Measurements from ENCODE around the gene HBEGF.

Gene HBEGF

DNA sequence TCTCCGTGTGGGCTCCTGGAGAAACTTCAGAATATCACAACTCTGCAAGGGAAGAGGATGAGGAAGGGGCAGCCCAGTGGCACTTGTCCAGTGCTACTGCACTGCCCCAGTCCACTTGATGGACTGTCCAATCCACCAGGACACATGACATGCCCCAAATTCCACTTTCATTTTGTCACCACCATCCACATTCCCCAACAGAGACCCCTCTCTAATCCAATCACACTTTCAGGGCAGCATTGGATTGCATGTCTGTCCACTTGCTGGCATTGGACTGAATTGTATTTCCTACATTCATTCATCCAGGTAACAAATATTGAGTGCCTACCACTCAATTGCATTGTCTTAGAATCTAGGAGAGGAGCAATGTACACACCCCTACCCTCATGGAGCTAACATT, 14.8 kb downstream of the HBEGF start:
- no peak for FAIRE-seq

DNA sequence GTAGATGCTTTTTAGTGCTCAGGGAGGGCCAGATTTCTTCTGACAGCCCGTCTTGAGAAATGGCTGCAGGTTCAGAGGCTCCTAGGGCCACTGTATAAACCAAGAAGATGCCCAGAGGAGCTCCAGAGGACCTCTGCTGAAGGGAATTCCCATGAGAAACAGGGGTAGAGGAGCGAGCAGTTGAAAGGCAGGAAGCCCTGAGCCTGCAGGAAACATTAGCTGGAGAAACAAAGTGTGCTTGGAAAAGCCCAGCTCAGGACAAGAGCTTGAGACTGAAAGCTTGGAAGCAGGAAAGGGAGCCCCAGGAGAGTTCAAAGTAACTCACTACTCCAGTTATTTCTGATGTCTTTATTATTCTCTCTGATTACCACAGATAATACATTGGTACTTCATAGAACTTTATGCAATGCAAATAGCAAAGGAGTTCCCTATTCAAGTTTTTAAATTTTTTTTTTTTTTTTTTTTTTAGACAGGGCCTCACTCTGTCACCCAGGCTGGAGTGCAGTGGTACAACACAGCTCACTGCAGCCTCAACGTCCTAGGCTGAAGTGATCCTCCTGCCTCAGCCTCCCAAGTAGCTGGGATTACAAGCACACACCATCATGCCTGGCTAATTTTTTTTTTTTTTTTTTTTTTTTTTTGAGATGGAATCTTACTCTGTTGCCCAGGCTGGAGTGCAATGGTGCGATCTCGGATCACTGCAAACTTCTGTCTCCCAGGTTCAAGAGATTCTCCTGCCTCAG, 16.5 kb downstream of the HBEGF start:
- FAIRE-seq = no peak

DNA sequence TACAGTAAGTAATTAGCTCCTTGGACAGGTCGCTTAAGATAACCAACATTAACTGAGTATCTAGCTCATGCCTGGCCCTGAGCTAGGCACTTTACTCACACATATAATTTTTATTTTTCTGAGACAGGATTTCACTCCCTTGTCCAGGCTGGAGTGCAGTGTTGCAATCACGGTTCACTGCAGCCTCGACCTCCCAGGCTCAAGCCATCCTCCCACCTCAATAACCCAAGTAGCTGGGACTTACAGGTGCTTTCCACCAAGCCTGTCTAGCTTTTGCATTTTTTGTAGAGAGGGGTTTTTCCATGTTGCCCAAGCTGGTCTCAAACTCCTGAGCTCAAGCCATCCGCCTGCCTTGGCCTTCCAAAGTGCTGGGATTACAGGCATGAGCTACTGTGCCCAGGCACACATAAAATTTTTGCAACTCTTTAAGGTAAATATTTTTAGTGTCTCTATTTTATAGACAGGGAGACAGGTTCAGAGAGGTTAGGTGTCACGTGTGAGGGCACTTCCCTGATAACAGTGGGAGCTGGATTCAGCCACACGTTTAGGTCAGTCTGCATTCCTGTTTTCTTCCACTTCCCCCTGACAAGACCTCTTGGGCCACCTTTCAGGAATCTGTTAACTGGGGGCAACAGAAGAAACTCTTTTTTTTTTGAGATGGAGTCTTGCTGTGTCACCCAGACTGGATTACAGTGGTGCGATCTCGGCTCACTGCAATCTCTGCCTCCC, 18.2 kb downstream of the HBEGF start:
- no peak for FAIRE-seq

DNA sequence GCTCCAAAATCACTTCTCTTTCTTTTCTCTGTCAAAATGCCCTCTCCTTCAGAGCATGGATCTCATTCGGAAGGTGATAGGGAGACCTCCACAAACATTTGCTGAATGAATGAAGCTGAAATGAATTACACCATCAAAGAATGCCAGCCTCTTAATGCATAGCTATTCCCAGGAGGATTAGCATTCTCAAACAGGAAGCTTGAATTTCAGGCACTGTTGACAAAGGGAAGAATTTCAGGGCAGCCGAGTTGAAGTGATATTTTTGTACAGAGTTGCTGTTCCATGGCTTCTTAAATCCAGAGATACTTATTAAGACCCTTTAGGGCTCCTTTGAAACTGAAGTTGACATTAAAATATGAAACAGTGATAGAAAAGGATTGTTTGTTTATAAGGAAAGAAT, 18.8 kb downstream of the HBEGF start:
- FAIRE-seq = no peak

DNA sequence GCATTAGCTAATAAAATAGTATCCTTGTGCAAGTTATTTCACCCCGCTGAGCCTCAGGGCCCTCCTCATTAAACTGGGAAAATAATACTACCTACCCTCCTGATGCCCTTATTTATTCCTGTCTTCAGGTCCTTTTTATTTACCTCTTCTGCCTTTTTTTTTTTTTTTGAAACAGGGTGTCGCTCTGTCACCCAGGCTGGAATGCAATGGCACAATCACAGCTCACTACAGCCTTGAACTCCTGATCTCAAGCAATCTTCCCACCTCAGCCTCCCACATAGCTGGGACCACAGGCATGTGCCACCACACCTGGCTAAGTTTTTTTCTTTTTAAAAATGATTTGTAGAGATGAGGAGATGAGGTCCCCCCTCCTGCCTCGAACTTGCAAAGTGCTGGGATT, 20.9 kb downstream of the HBEGF start:
- no peak for FAIRE-seq

DNA sequence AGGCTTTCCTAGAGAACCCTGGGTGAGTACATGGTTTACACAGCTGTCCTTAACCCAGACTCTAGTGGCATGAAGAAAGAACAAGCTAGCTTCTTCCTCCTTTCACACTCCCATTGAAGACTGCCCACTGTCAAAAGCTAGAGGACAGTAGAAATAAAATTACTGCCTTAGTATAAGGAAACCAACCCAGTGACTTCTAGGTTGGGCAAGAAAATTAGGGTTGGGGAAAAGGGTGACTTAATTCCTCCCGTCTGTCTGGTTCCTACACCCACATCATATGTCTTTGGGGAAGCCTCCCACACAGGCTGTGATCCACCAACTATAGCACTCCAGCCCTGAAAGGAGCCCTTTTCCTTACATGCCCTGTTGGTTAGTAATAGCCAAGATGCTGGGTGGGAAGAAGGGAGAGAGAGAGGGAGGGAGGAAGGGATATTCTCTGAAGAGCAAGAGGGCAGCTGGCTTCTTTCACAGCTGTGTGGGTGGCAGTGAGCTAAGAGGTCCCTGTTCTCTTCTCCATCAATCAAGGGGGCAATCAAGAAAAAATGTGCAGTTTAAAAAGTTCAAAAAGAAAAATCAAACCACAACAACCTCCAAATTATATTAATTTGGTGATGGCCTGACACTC, 21.7 kb downstream of the HBEGF start:
- FAIRE-seq = no peak

DNA sequence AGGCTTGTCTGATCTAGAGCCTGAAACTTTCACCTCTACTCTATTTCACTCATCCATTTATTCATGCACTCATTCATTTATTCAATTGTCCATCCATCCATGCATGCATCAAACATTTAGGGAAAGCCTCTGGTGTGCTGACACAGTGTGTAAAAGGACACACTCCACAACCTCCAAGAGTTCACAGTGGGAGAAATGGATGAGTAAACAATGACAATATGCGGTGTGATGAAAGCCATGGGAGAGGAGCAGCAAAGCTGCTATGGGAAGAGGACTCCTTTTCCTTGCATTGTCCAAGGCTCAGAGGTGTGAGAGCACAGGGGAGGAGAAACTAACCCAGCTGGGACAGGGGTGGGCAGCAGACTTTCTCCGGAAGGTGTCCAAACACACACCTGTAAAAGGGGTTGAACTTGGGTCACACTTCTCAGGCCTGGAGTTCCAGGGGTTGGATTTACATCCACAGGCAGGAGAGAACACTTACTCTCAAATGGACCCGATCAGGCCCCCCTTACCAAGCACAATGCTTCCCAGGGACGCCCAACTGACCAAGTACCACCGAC, 22.3 kb downstream of the HBEGF start:
- no peak for FAIRE-seq

DNA sequence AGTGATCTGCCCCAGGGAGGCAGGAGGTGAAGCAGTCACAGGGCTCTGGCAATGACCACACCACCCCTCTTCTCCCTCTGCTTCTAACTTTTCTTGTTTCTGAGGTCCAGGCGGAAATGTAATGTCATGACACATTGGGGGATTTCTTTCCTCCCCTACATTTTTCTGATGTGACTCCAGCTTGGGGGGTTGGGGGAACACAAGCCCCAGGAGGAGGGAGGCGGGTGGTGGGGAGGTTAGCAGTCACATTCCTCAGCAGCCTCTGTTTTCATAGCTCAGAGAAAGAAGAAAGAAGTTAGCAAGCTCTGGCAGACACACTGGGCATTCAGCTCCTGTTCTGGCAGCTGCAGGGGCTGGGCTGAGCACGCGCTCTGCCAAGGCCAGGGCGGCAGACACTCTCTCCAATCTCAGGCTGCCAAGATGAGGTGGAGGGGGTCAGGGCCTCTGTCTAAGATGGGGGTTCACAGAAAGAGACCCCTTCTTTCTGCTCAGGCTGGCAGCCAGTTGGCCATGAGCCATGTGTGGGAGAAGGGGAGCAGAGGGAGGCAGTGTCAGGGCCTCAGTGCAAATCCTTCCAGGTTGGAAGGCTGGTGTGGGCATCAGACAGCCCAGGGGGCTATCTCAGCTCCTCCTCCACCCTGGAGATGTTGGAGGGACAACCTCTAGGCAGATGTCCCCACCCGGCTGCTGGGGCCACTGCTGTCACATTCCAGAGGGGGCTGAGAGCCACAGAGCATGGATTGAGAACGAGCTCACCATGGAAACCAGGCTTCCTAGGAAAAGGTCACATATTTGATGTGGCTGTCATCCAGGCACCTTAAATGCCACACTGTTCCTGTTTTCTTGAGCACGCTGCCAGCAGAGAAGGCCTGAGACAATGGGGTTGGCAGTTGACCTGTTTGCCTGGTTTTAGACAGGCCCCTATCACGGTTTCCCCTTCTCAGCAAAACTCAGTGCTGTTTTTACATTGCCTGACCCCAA, 23.4 kb downstream of the HBEGF start:
- no peak for FAIRE-seq

DNA sequence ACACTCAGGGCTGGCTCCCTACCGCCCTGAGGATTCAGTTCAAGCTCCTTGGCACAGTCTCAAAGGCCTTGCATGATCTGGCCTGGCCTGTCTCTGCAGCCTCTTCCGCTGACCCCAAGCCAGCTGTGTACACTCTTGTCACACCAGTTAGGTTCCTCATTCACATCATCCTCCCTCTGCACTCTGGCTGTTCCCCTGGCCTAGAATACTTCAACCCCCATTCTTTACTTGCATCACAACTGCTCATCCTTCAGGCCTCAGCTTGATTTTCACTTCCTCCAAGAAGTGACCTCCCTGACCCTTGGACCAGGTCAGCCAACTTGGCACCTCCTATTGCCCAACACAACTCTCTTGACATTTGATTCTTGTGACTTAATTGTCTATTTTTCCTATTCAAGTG, 24.6 kb downstream of the HBEGF start:
- FAIRE-seq = no peak

DNA sequence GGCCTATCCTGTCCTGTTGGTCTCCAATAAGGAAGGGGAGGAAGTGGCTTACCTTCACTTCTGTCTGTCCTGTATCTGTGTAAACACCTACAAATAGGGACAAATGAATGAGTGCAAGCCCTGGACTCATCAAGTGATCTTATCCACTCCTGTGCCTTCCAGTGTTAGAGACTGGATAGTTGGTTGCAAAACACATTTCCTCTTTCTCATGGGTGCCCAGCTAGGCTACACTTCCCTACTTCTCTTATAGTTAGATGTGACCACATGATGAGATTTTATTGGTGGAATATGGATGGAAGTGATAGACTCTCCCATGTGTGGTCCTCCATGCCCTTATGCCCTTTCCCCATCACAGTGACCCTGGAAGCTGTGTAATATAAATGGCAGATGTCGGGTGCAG, 26.6 kb downstream of the HBEGF start:
- FAIRE-seq = no peak

DNA sequence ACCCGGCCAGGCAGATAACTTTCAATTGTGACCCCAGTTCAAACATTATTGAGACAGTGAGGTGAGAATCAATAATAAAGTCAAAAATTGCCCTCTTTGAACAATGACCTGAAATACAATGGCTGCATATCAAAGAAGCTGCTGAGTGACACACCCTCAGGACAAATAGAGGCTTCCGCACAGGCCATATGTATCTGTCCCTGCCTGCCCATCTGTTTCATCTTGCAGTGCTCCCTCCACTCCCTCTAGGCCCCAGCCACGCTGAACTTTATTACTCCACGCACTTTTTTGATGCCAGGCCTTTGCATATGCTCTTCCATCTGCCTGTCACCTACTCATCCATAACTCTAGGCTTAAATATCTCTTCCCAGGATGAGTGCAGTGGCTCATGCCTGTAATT, 27.6 kb downstream of the HBEGF start:
- FAIRE-seq = no peak

DNA sequence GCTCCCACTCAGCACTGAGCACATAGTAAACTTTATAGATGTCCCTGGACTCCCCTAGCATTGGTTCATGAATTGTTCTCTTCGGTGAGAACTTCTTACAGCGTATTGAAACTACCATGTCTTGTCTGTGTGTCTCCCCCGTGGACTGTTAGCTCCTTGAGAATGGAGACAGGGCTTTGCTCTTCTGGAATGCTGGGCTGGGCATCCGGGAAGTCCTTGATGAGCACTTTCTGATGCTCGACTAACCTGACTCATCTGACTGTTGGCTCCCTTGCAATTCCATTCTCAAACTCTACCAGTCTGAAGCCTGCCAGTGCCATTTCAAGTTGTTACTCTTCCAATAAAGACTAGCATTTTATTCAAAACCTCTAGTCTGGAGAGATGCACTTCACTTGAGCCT, 28.5 kb downstream of the HBEGF start:
- no peak for FAIRE-seq

DNA sequence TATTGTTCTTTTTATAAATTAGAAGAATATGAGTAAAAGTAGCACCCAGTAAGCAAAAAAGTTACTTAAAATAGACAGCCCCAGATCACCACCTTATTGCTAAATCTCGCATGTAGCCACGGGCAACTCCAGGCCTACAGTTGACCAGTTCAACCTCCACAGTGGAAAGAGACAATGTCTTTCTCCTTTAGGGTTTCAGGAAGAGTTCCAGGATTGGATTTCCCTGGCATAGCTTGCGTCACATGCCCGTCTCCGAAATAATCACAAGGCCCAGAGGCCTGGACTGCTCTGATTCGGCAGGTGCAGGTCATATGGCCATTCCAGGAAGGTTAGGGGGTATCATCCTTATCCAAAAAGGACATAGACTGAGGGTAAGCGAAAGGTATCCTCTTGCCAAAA, 33.6 kb downstream of the HBEGF start:
- no peak for FAIRE-seq

DNA sequence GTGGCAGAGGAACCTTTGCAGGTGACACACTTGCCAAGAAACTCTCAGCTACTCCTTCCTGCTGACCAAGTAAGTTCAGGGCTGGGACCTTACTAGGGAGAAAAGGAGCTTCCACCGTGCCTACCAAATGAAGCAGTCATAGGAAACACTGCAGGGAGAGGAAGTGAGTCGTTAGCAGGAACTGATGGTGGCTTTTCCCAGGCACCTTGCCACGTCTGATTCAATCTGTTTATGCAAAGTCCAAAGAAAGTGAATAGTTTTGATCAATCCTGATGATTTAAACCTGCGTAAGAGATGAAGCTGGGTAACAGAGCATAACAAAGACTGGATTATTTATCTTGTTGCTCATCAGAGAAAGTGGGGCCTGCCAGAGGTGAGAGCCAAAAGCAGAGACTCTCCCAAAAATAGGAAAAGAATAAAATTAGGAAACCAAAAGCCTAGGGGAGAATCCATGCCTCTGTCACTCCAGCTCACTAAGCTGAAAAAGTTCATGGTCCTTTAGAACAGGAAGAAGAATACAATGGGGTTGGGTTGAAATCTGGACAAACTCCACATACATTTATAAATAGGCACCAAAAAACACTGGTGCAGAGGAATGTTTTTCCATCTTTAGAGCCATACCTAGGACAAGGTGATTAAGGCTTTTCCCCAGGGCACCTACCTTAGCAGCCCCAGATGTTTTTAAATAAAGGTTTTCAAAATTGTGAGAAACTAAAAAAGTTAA, 34.2 kb downstream of the HBEGF start:
- FAIRE-seq = no peak

DNA sequence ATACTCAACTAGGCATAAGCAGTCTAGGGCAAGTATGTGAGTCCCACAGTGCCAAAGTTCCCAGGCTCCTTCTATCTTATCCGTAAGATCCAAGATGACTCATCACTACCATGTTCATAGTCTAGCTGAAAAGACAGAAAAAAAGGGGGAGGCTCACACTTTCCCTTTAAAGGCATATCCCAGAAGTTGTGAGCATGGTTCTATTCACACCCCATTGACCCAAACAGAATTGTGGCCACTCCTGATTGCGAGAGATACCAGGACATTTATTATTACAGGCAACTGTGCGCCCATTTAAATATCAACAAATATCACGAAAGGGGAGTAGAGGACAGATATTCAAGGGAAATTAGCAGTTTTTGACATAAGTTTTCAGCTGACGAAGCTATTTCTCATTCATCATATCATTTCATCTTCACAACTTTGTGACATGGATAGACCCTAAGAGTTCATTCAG, 35.4 kb downstream of the HBEGF start:
- FAIRE-seq = no peak

DNA sequence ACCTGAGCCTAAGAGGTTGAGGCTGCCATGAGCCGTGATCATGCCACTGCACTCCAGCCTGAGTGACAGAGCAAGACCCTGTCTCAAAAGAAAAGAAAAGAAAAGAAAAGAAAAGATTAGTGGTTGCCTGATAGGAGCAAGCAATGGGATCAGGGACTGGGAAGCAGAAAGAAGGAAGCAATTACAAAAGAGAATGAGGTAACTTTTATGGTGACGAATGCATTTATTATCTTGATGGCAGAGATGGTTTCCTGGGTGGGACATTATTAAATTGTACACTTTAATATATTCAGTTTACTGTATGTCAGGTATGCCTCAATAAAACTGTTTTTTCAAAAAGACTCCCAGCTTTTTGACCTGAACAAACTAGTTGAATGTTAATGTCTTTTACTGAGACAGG, 36.0 kb downstream of the HBEGF start:
- no peak for FAIRE-seq

DNA sequence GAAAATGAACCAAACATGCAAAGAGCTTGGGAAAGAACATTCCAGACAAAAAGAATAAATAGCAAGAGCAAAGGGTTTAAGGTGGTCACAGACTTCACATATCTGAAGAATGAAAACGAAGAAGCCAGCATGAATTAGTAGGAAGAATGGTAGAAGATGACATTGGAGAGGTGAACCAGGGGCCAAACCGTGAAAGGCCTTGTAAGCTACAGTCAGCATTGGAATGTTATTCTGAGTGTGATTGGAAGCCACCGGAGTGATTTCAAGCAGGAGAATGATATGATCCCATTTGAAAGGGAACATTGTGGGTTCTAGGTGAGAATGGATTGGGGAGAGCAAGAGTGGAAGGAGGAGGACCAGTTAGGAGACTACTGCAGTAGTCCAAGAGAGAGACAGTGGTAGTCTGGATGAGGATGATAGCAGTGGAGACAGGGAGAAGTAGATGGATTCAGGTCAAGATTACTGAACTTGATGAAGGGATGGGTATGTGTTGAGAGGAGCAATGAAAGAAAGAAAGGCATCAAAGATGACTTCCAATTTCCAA, 36.6 kb downstream of the HBEGF start:
- no peak for FAIRE-seq

DNA sequence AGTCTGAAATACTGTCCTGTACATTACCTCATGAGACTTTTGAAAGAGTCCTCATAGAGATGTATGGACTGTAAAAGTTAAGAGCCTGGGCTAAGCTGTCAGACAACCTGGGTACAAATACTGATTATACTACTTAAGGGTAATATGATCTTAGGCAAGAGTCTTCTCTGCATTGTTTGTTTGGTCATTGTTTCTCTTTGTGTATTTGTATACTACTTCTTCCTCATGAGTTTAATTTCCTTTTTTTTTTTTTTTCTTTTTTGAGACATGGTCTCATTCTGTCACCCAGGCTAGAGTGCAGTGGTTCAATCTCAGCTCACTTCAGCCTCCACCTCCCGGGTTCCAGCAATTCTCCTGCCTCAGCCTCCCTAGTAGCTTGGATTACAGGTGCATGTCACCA, 40.9 kb downstream of the HBEGF start:
- FAIRE-seq = no peak

DNA sequence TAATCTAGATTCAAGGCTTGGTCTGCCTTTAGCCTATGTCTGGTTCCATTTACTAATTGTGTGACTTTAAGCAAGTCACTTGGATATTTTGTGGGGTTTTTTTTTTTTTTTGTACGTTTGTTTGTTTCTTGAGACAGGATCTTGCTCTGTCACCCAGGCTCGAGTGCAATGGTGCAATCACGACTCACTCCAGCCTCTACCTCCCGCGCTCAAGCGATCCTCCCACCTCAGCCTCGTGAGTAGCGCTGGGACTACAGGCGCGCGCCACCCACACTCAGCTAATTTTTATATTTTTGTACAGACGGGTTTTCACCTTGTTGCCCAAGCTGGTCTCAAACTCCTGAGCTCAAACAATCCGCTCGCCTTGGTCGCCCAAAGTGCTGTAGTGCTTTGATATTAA, 42.4 kb downstream of the HBEGF start:
- FAIRE-seq = no peak

DNA sequence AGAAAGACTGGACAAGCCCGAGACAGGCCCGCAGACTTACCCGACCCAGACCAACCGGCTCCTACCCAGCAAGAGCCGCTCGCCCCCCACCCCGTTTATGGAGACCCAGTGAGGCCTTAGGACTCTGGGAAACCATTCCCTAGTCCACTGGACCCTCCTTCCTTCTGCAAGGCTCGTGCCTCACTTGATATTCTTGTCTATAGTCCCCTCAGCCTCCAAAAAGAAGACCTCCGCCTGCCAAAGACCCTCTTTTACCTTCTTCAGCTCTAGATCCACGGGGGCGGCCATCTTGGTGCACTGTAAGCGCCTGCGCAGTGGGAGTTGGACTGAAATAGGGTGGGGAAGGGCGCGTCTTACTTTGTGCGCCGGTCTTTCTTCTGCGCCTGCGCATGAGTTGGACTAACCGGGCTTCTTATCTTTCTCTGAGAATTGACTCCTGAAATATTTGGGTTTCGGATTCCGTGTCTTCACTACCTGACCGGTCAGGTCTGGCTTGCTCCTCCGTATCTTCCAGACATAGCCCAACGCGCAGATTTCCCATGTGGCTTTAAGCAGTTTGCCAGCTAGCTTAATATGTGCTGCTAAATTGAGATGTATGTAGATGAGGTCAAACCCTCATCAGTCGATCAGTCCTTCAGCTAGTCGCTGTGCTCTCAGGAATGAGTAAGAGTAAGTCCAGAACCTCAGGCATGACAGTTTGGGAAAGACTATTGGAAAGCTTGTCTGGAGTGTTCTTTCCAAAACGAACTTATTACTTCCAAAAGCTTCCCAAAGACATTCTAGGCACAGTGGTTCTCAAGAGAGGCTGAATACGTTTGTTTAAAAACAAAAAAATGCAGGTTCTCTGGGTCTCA, 43.4 kb downstream of the HBEGF start, which contains the start of gene PFDN1:
Gene PFDN1 (minus strand): TSS at position 316 of the 854 bp plus-strand sequence. CDS start 28 bp downstream, at position 288.
- FAIRE-seq = no peak
